ENCODE measurements around the gene PCP2. TPM values are rescaled to one million over a fixed set of nuclear protein-coding genes. Genes with fewer than 3 reads are reported as not detected.

The PCP2 gene
- total and polyA plus RNA-seq, 2 of the 8 experiments (the other 6 are each of a cell fraction or from before 2014, with no cell fraction given): not detected

- TF ChIP-seq, protein P1, sequence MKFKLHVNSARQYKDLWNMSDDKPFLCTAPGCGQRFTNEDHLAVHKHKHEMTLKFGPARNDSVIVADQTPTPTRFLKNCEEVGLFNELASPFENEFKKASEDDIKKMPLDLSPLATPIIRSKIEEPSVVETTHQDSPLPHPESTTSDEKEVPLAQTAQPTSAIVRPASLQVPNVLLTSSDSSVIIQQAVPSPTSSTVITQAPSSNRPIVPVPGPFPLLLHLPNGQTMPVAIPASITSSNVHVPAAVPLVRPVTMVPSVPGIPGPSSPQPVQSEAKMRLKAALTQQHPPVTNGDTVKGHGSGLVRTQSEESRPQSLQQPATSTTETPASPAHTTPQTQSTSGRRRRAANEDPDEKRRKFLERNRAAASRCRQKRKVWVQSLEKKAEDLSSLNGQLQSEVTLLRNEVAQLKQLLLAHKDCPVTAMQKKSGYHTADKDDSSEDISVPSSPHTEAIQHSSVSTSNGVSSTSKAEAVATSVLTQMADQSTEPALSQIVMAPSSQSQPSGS (IDR thresholded peaks at IDR 0.05; ENCODE audit: low read length): no peak
Measured at GRCh38 chr19:7602240-7602934, 31.1 kb downstream of the PCP2 start (continued).
